Endodermal cell (in vitro differentiated cells): ENCODE measurements around the gene ZFX. TPM values are rescaled to one million over a fixed set of nuclear protein-coding genes. Genes with fewer than 3 reads are reported as not detected.

Experiments used
- DNase-seq: peaks from one replicate; pipeline ENCODE4 v3.0.0-alpha.2; 2017
- H3K27ac ChIP-seq: 2 replicates; pipeline ENCODE4 v1.5.1; 2013; ENCODE audit warnings: mild to moderate bottlenecking, low read depth, low read length, moderate library complexity
- H3K27me3 ChIP-seq: 2 replicates; pipeline ENCODE4 v1.6.1; 2013; ENCODE audit warnings: mild to moderate bottlenecking, low read length, moderate library complexity; ENCODE audit not compliant: insufficient read depth, control insufficient read depth, poor library complexity, severe bottlenecking
- H3K36me3 ChIP-seq: 2 replicates; pipeline ENCODE4 v1.7.0; 2013; ENCODE audit warnings: mild to moderate bottlenecking, low read length, moderate library complexity; ENCODE audit not compliant: control insufficient read depth, insufficient read depth
- H3K4me1 ChIP-seq: one replicate; pipeline ENCODE4 v1.7.0; 2013; ENCODE audit warnings: low read length; ENCODE audit not compliant: control insufficient read depth, insufficient read depth
- H3K4me3 ChIP-seq: 2 replicates; pipeline ENCODE4 v1.5.1; 2013; ENCODE audit warnings: mild to moderate bottlenecking, low read length, moderate library complexity
- H3K9ac ChIP-seq: 2 replicates; pipeline ENCODE4 v1.6.1; 2013; ENCODE audit warnings: mild to moderate bottlenecking, low read length, moderate library complexity; ENCODE audit not compliant: poor library complexity, severe bottlenecking; ENCODE audit errors: extremely low read depth
- H3K9me3 ChIP-seq: 2 replicates; pipeline ENCODE4 v1.6.1; 2013; ENCODE audit warnings: mild to moderate bottlenecking, low read length, moderate library complexity; ENCODE audit not compliant: control insufficient read depth
- H3K27ac Mint-ChIP-seq: 2 replicates; pipeline ENCODE4 v1.8.0; 2020; ENCODE audit warnings: mixed read lengths
- H3K27me3 Mint-ChIP-seq: 2 replicates; pipeline ENCODE4 v1.8.0; 2021; ENCODE audit warnings: mild to moderate bottlenecking, mixed read lengths; ENCODE audit not compliant: insufficient read depth
- H3K36me3 Mint-ChIP-seq: 2 replicates; pipeline ENCODE4 v1.8.0; 2020; ENCODE audit warnings: low read depth, mixed read lengths
- H3K4me1 Mint-ChIP-seq: 2 replicates; pipeline ENCODE4 v1.8.0; 2020; ENCODE audit warnings: mixed read lengths
- H3K4me3 Mint-ChIP-seq: 2 replicates; pipeline ENCODE4 v1.8.0; 2020; ENCODE audit warnings: mild to moderate bottlenecking, moderate library complexity, mixed read lengths
- H3K9me3 Mint-ChIP-seq: 2 replicates; pipeline ENCODE4 v1.8.0; 2020; ENCODE audit warnings: mild to moderate bottlenecking, mixed read lengths
- CTCF ChIP-seq: fragments of 200-600 bp; sonication (generic); conservative IDR thresholded peaks from 2 replicates; pipeline ENCODE4 v1.5.0; 2021; ENCODE audit warnings: antibody characterized with exemption, mild to moderate bottlenecking
- WGBS, 2 experiments: methylation state at CpG; one replicate each; pipeline versions ENCODE4 v1.1.5 to v1.1.7; 2013; ENCODE audit warnings: missing lambda C conversion rate in 2 of 2, mixed read lengths in 1 of 2; ENCODE audit not compliant: insufficient coverage in 1 of 2, insufficient read length in 1 of 2; 5-methylcytosine and 5-hydroxymethylcytosine counted together
- total RNA-seq, 2 donors: library from RNA; stranded (reverse); fragmentation: NEBNext Ultra II Directional in 1 of 2; extraction: Animal tissue kit (Norgen Biotek cat#: 25700) in 1 of 2; gene quantifications; 2 replicates in 1 of 2; 3 replicates in 1 of 2; pipeline ENCODE4 v1.2.1, GENCODE V29; 2021

The ZFX gene
- total RNA-seq, 2 donors from 2014 or later = 20.3 to 51.0 TPM

GRCh38 chrX:24229400-24229879, 79.9 kb downstream of the ZFX start:
- Mint-ChIP-seq H3K4me1 (no peaks in the 10 kb centered on the region), H3K27ac (no peak overlapping the region), H3K36me3 (peaks cover 2% of the 10 kb centered on the region), H3K9me3 (peaks cover 15% of the 10 kb centered on the region), H3K4me3 (no peak overlapping the region), H3K27me3 (peaks cover 4% of the 10 kb centered on the region)
- Histone ChIP-seq H3K4me1 (no peaks in the 10 kb centered on the region), H3K9me3 (peaks cover 5% of the 10 kb centered on the region), H3K27ac (no peak overlapping the region), H3K4me3 (no peak overlapping the region), H3K9ac (no peak overlapping the region), H3K36me3 (no peaks in the 10 kb centered on the region), H3K27me3 (no peaks in the 10 kb centered on the region)
- 91% methylated on average over 9 of the region's 10 CpGs; no CpG with 5 or more reads in 1 of the 2 experiments for WGBS, 2 experiments
- no peak for DNase-seq
- TF ChIP-seq CTCF = no peak

GRCh38 chrX:24229976-24230375, 80.4 kb downstream of the ZFX start:
- Mint-ChIP-seq H3K4me3 (no peak overlapping the region), H3K27me3 (peaks cover 5% of the 10 kb centered on the region), H3K9me3 (peaks cover 12% of the 10 kb centered on the region), H3K36me3 (peaks cover 2% of the 10 kb centered on the region), H3K27ac (no peak overlapping the region), H3K4me1 (no peaks in the 10 kb centered on the region)
- DNase-seq = no peak
- peaks cover 5% of the 10 kb centered on the region for H3K9me3 ChIP-seq
- no peak for TF ChIP-seq CTCF
- H3K36me3 ChIP-seq = no peaks in the 10 kb centered on the region
- H3K27ac ChIP-seq = no peak overlapping the region
- H3K4me1 ChIP-seq = no peaks in the 10 kb centered on the region
- 90 to 100% methylated on average over 3 of the region's 3 CpGs for WGBS, 2 experiments
- H3K27me3 ChIP-seq = no peaks in the 10 kb centered on the region
- H3K9ac ChIP-seq = no peak overlapping the region
- no peak overlapping the region for H3K4me3 ChIP-seq

GRCh38 chrX:24231131-24231540, 81.6 kb downstream of the ZFX start:
- no peak overlapping the region for H3K27ac ChIP-seq
- no peaks in the 10 kb centered on the region for H3K27me3 ChIP-seq
- no peak overlapping the region for H3K4me3 ChIP-seq
- peaks cover 5% of the 10 kb centered on the region for H3K27me3 Mint-ChIP-seq
- no peaks in the 10 kb centered on the region for H3K4me1 ChIP-seq
- TF ChIP-seq CTCF = no peak
- no peaks in the 10 kb centered on the region for H3K4me1 Mint-ChIP-seq
- no peak overlapping the region for H3K9ac ChIP-seq
- 100% methylated on average over 1 of the region's 3 CpGs; no CpG with 5 or more reads in 1 of the 2 experiments for WGBS, 2 experiments
- no peaks in the 10 kb centered on the region for H3K36me3 Mint-ChIP-seq
- DNase-seq = no peak
- H3K27ac Mint-ChIP-seq = no peak overlapping the region
- no peak overlapping the region for H3K4me3 Mint-ChIP-seq
- peaks cover 3% of the 10 kb centered on the region for H3K9me3 Mint-ChIP-seq
- H3K9me3 ChIP-seq = no peaks in the 10 kb centered on the region
- H3K36me3 ChIP-seq = no peaks in the 10 kb centered on the region
